ENCODE data around the gene VGLL3. TPM values are rescaled to one million over a fixed set of nuclear protein-coding genes. Genes with fewer than 3 reads are reported as not detected.

The VGLL3 gene
- total RNA-seq, 1 donor from 2014 or later = 17.7 TPM

GRCh38 chr3:86938416-86939105 lies 52.4 kb downstream of the VGLL3 start:
- DNase-seq (ENCODE audit: extremely low spot score in 2 of 2) = no peak
- no peaks in the 10 kb centered on the region for H3K36me3 ChIP-seq
- H3K4me1 ChIP-seq = peaks cover 16% of the 10 kb centered on the region
- no peaks in the 10 kb centered on the region for H3K27me3 ChIP-seq
- H3K9me3 ChIP-seq = no peaks in the 10 kb centered on the region
- TF ChIP-seq POLR2AphosphoS5 (IDR thresholded peaks at IDR 0.05; ENCODE audit: insufficient read depth in 1 of 2, low read depth in 1 of 2) (no peak), POLR2A (IDR thresholded peaks at IDR 0.05) (no peak), CTCF (IDR thresholded peaks at IDR 0.05) (no peak)
- intact Hi-C loops (cut with DNase I) = no loop called here
- H3K27ac ChIP-seq = no peak overlapping the region
- H3K4me3 ChIP-seq = no peak overlapping the region

GRCh38 chr3:86937306-86937791 lies 53.6 kb downstream of the VGLL3 start:
- DNase-seq (ENCODE audit: extremely low spot score in 2 of 2) = no peak
- Histone ChIP-seq H3K4me1 (peaks cover 16% of the 10 kb centered on the region), H3K27ac (no peak overlapping the region), H3K9me3 (no peaks in the 10 kb centered on the region), H3K36me3 (no peaks in the 10 kb centered on the region), H3K27me3 (no peaks in the 10 kb centered on the region), H3K4me3 (peak overlapping the region in 1 of 2 donors; percentile 7)
- intact Hi-C loops (cut with DNase I) = no loop called here
- TF ChIP-seq POLR2A (IDR thresholded peaks at IDR 0.05) (no peak), POLR2AphosphoS5 (IDR thresholded peaks at IDR 0.05; ENCODE audit: insufficient read depth in 1 of 2, low read depth in 1 of 2) (no peak), CTCF (IDR thresholded peaks at IDR 0.05) (no peak)

GRCh38 chr3:86934851-86935250 lies 56.1 kb downstream of the VGLL3 start:
- intact Hi-C loops (cut with DNase I) = no loop called here
- H3K27ac ChIP-seq = no peak overlapping the region
- no peaks in the 10 kb centered on the region for H3K36me3 ChIP-seq
- no peak for DNase-seq (ENCODE audit: extremely low spot score in 2 of 2)
- peaks cover 16% of the 10 kb centered on the region for H3K4me1 ChIP-seq
- TF ChIP-seq CTCF (IDR thresholded peaks at IDR 0.05) = no peak
- no peak for TF ChIP-seq POLR2AphosphoS5 (IDR thresholded peaks at IDR 0.05; ENCODE audit: insufficient read depth in 1 of 2, low read depth in 1 of 2)
- no peak for TF ChIP-seq POLR2A (IDR thresholded peaks at IDR 0.05)
- H3K27me3 ChIP-seq = no peaks in the 10 kb centered on the region
- H3K9me3 ChIP-seq = no peaks in the 10 kb centered on the region
- no peak overlapping the region for H3K4me3 ChIP-seq

GRCh38 chr3:86930831-86931230 lies 60.1 kb downstream of the VGLL3 start:
- no peak overlapping the region for H3K27ac ChIP-seq
- H3K4me1 ChIP-seq = no peaks in the 10 kb centered on the region
- H3K36me3 ChIP-seq = no peaks in the 10 kb centered on the region
- H3K27me3 ChIP-seq = no peaks in the 10 kb centered on the region
- intact Hi-C loops (cut with DNase I) = no loop called here
- H3K4me3 ChIP-seq = no peak overlapping the region
- DNase-seq (ENCODE audit: extremely low spot score in 2 of 2) = no peak
- TF ChIP-seq CTCF (IDR thresholded peaks at IDR 0.05) = no peak
- no peak for TF ChIP-seq POLR2A (IDR thresholded peaks at IDR 0.05)
- no peak for TF ChIP-seq POLR2AphosphoS5 (IDR thresholded peaks at IDR 0.05; ENCODE audit: insufficient read depth in 1 of 2, low read depth in 1 of 2)
- no peaks in the 10 kb centered on the region for H3K9me3 ChIP-seq

- Histone ChIP-seq H3K4me3 (no peak overlapping the region), H3K27me3 (no peaks in the 10 kb centered on the region), H3K9me3 (no peaks in the 10 kb centered on the region), H3K4me1 (no peaks in the 10 kb centered on the region), H3K27ac (no peak overlapping the region), H3K36me3 (no peaks in the 10 kb centered on the region)
- DNase-seq (ENCODE audit: extremely low spot score in 2 of 2) = no peak
- intact Hi-C loops (cut with DNase I) = no loop called here
- TF ChIP-seq CTCF (IDR thresholded peaks at IDR 0.05) = no peak
- no peak for TF ChIP-seq POLR2A (IDR thresholded peaks at IDR 0.05)
- TF ChIP-seq POLR2AphosphoS5 (IDR thresholded peaks at IDR 0.05; ENCODE audit: insufficient read depth in 1 of 2, low read depth in 1 of 2) = no peak
Measured at GRCh38 chr3:86930181-86930580, 60.8 kb downstream of the VGLL3 start.

Measured in vagina (tissue), 2 donors.